HEK293T (cell line): ENCODE measurements around the gene WDR44.

Experiments used
- CTCF ChIA-PET: fragments of 350-600 bp; formaldehyde crosslinking; extraction: SDS; loops from one replicate; lab custom pipeline; 2021; ENCODE audit warnings: antibody characterized with exemption, inconsistent platforms; lab: Yijun Ruan, JAX
- POLR2A ChIA-PET: fragments of 350-600 bp; formaldehyde crosslinking; extraction: SDS; loops from one replicate; lab custom pipeline; 2020; ENCODE audit warnings: antibody characterized with exemption, inconsistent platforms; lab: Yijun Ruan, JAX
- DNase-seq: peaks from one replicate; pipeline ENCODE4 v3.0.0; 2012; ENCODE audit warnings: mixed read lengths; ENCODE audit errors: extremely low spot score
- ARNT ChIP-seq: fragments of 450-650 bp; IDR thresholded peaks from 2 replicates; pipeline ENCODE4 v1.6.1; 2017; ENCODE audit warnings: mild to moderate bottlenecking
- BHLHE40 ChIP-seq: fragments of 450-650 bp; IDR thresholded peaks from 2 replicates; pipeline ENCODE4 v1.6.1; 2016; ENCODE audit warnings: mild to moderate bottlenecking, moderate library complexity, borderline replicate concordance
- CTBP1 ChIP-seq: fragments of 450-650 bp; IDR thresholded peaks from 2 replicates; pipeline ENCODE4 v1.6.1; 2016; ENCODE audit warnings: borderline replicate concordance
- ELF4 ChIP-seq: fragments of 450-650 bp; IDR thresholded peaks from 2 replicates; pipeline ENCODE4 v1.6.1; 2017; ENCODE audit warnings: antibody characterized with exemption
- FOXA1 ChIP-seq: fragments of 450-650 bp; IDR thresholded peaks from 2 replicates; pipeline ENCODE4 v1.6.1; 2016; ENCODE audit warnings: mild to moderate bottlenecking
- FOXK2 ChIP-seq: fragments of 450-650 bp; IDR thresholded peaks from 2 replicates; pipeline ENCODE4 v1.6.1; 2016; ENCODE audit warnings: mild to moderate bottlenecking
- FOXM1 ChIP-seq: fragments of 450-650 bp; IDR thresholded peaks from 2 replicates; pipeline ENCODE4 v1.6.1; 2017; ENCODE audit warnings: mild to moderate bottlenecking, borderline replicate concordance
- HDGF ChIP-seq: fragments of 450-650 bp; IDR thresholded peaks from 2 replicates; pipeline ENCODE4 v1.6.1; 2017; ENCODE audit warnings: antibody characterized with exemption, borderline replicate concordance
- L3MBTL2 ChIP-seq: fragments of 450-650 bp; conservative IDR thresholded peaks from 2 replicates; pipeline ENCODE4 v1.6.1; 2016; ENCODE audit warnings: mild to moderate bottlenecking
- LEF1 ChIP-seq: fragments of 450-650 bp; IDR thresholded peaks from 2 replicates; pipeline ENCODE4 v1.6.1; 2017; ENCODE audit warnings: mild to moderate bottlenecking, borderline replicate concordance
- NFRKB ChIP-seq: fragments of 450-650 bp; IDR thresholded peaks from 2 replicates; pipeline ENCODE4 v1.6.1; 2016; ENCODE audit warnings: mild to moderate bottlenecking, moderate library complexity
- SP1 ChIP-seq: fragments of 450-650 bp; IDR thresholded peaks from 2 replicates; pipeline ENCODE4 v1.6.1; 2017
- SUZ12 ChIP-seq: fragments of 450-650 bp; IDR thresholded peaks from 2 replicates; pipeline ENCODE4 v1.6.1; 2016; ENCODE audit warnings: mild to moderate bottlenecking
- TARDBP ChIP-seq: fragments of 450-650 bp; IDR thresholded peaks from 2 replicates; pipeline ENCODE4 v1.6.1; 2016
- ZNF384 ChIP-seq: fragments of 450-650 bp; IDR thresholded peaks from 2 replicates; pipeline ENCODE4 v1.6.1; 2016
- TF ChIP-seq, protein P1 (sequence below): fragments of 450-650 bp; IDR thresholded peaks from 2 replicates; pipeline ENCODE4 v1.6.1; 2016

Gene WDR44

GRCh38 chrX:118396113-118396512 lies 50.2 kb downstream of the WDR44 start:
- POLR2A ChIA-PET, result no interaction called here
- no peak for DNase-seq
- CTCF ChIA-PET, result no interaction called here
- TF ChIP-seq FOXK2, result no peak
- no peak for TF ChIP-seq ZNF384
- TF ChIP-seq NFRKB, result no peak
- TF ChIP-seq, protein P1, sequence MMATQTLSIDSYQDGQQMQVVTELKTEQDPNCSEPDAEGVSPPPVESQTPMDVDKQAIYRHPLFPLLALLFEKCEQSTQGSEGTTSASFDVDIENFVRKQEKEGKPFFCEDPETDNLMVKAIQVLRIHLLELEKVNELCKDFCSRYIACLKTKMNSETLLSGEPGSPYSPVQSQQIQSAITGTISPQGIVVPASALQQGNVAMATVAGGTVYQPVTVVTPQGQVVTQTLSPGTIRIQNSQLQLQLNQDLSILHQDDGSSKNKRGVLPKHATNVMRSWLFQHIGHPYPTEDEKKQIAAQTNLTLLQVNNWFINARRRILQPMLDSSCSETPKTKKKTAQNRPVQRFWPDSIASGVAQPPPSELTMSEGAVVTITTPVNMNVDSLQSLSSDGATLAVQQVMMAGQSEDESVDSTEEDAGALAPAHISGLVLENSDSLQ, result no peak
- no peak for TF ChIP-seq SUZ12
- no peak for TF ChIP-seq FOXM1
- no peak for TF ChIP-seq ARNT
- no peak for TF ChIP-seq TARDBP
- TF ChIP-seq LEF1, result no peak
- TF ChIP-seq FOXA1, result no peak
- no peak for TF ChIP-seq ELF4
- TF ChIP-seq BHLHE40, result no peak
- TF ChIP-seq CTBP1, result no peak
- no peak for TF ChIP-seq SP1
- TF ChIP-seq HDGF, result no peak
- no peak for TF ChIP-seq L3MBTL2

DNA sequence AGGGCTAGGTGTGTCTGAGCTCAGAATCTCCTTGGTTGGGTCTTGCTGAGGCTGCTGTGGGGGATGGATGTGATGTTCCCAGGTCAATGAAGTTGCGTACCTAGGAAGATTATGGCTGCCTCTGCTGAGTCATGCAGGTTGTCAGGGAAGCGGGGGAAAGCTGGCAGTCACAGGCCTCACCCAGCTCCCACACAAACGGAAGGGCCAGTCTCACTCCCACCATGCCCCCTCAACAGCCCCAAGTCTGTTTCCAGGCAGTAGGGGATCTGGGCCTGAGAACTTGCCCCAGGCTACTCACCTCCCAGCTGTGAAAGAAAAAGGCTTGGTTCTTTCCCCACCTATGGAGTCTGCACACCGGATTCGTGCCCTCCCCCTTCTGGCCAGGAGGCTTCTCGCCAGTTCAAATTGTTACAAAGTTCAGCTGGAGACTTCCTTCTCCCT lies 72.9 kb downstream of the WDR44 start:
- DNase-seq, result no peak
- ChIA-PET CTCF (no interaction called here), POLR2A (no interaction called here)
- TF ChIP-seq SP1, result no peak
- no peak for TF ChIP-seq CTBP1
- TF ChIP-seq TARDBP, result no peak
- TF ChIP-seq NFRKB, result no peak
- TF ChIP-seq FOXK2, result no peak
- TF ChIP-seq ZNF384, result no peak
- no peak for TF ChIP-seq HDGF
- no peak for TF ChIP-seq BHLHE40
- no peak for TF ChIP-seq FOXM1

- CTCF ChIA-PET, result no interaction called here
- no peak for TF ChIP-seq FOXM1
- no peak for TF ChIP-seq FOXA1
- POLR2A ChIA-PET, result no interaction called here
- DNase-seq, result no peak
Measured at GRCh38 chrX:118420462-118420861, 74.6 kb downstream of the WDR44 start.

DNA sequence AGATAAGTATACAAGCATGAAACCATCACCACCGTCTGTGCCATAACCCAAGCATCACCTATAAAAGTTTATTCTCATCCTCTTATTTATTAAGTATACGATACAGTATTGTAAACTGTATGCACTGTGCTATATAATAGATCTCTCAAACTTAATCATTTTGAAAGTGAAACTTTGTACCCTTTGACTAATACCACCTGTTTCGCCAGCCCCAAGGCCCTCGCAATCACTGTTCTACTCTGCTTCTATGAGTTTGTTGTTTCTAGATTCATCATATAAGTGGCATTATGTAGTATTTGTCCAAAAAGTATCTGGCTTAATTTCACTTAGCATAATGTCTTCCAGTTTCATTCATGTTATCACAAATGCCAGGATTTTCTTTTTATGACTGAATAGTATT lies 77.7 kb downstream of the WDR44 start:
- no peak for DNase-seq
- ChIA-PET POLR2A (no interaction called here), CTCF (no interaction called here)
- TF ChIP-seq SUZ12 (no peak), HDGF (no peak), L3MBTL2 (no peak), SP1 (no peak), BHLHE40 (no peak), CTBP1 (no peak), ZNF384 (no peak), FOXK2 (no peak), ARNT (no peak), ELF4 (no peak), LEF1 (no peak), NFRKB (no peak), TARDBP (no peak), FOXA1 (no peak), FOXM1 (no peak)
- TF ChIP-seq, protein P1, result no peak

DNA sequence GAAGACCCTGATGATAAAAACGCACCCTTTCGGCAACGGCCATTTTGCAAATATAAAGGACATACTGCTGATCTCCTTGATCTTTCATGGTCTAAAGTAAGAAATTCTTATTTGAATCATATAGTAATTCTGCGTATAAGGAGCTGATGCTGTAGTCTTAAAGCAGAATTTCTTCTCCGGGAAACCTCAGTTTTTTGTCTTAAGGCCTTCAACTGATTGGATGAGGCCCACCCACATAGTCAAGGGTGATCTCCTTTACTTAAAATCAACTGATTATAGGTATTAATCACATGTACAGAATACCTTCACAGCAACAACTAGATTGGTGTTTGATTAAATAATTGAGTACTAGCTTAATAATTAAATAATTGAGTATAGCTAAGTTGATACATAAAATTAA lies 86.9 kb downstream of the WDR44 start:
- no peak for TF ChIP-seq ELF4
- no peak for TF ChIP-seq FOXA1
- no peak for TF ChIP-seq CTBP1
- no peak for TF ChIP-seq ZNF384
- no peak for TF ChIP-seq HDGF
- TF ChIP-seq SP1, result no peak
- no peak for TF ChIP-seq FOXM1
- no peak for TF ChIP-seq SUZ12
- no peak for TF ChIP-seq FOXK2
- TF ChIP-seq LEF1, result no peak
- no peak for TF ChIP-seq BHLHE40
- no peak for TF ChIP-seq ARNT
- no peak for TF ChIP-seq NFRKB
- TF ChIP-seq TARDBP, result no peak
- TF ChIP-seq, protein P1, result no peak
- TF ChIP-seq L3MBTL2, result no peak
- POLR2A ChIA-PET, result no interaction called here
- CTCF ChIA-PET, result no interaction called here
- no peak for DNase-seq

DNA sequence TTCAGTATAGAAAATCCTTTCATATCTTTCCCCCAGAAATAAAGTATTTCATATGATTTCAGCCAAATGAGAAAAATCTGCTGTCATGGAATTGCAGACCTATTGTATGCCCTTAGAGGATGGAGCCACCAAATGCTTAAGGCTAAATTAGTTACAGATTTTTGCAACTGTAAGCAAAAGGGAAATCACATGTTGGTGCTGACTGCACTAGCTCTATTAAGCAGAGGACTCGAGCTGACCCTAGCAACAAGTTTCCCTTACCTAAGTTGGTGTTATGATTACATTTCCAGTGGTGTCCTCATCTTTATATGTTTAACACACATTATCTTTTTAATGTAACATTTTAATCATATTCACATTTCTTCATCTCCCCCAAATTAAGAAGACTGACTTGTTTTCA lies 91.4 kb downstream of the WDR44 start:
- DNase-seq, result no peak
- POLR2A ChIA-PET, result no interaction called here

More for the DNA sequence above, 91.4 kb downstream of the WDR44 start:
- TF ChIP-seq NFRKB, result no peak
- no peak for TF ChIP-seq TARDBP
- TF ChIP-seq SP1, result no peak
- no peak for TF ChIP-seq FOXA1
- no peak for TF ChIP-seq ZNF384
- CTCF ChIA-PET, result no interaction called here
